HL-60/S4 treated with retinoic acid at 250 ng/mL for 4 days and 3 days (cell line): ENCODE measurements around the gene SLC15A3.
"Not testable (repeated sequence)": the region's sequence is repeated elsewhere in the genome, so short reads cannot be mapped to it uniquely, and the experiment has no call there.

Source experiments
- in situ Hi-C: fragments of 300-500 bp; cut with MboI; formaldehyde crosslinking; loops from 2 replicates; pipeline ENCODE4 v1.7.0; 2022; ENCODE audit warnings: low sequenced_read_pairs

The SLC15A3 gene

GRCh38 chr11:60977224-60977623 lies 25.2 kb upstream of the SLC15A3 start:
- in situ Hi-C loops: no loop called here

GRCh38 chr11:60974726-60975125 lies 22.8 kb upstream of the SLC15A3 start:
- in situ Hi-C loops: no loop called here

GRCh38 chr11:60974316-60974715 lies 22.3 kb upstream of the SLC15A3 start:
- in situ Hi-C loops: not testable (repeated sequence)

- in situ Hi-C loops: no loop called here
These were observed 21.7 kb upstream of the SLC15A3 start for GRCh38 chr11:60973699-60974098.

- in situ Hi-C loops: no loop called here
These were observed 20.4 kb upstream of the SLC15A3 start for GRCh38 chr11:60972182-60973030.

GRCh38 chr11:60971520-60971919 lies 19.5 kb upstream of the SLC15A3 start, which contains the start of gene CD6:
TSS of gene CD6 (plus strand) at chr11:60971680. CDS start at chr11:60971866, 186 bp downstream.
- in situ Hi-C loops: no loop called here

GRCh38 chr11:60970890-60971289 lies 18.9 kb upstream of the SLC15A3 start:
- in situ Hi-C loops: no loop called here

GRCh38 chr11:60970369-60970774 lies 18.4 kb upstream of the SLC15A3 start:
- in situ Hi-C loops: no loop called here

- in situ Hi-C loops: no loop called here
These were observed 16.2 kb upstream of the SLC15A3 start for GRCh38 chr11:60968223-60968622.

GRCh38 chr11:60966890-60967289 lies 14.9 kb upstream of the SLC15A3 start:
- in situ Hi-C loops: no loop called here

- in situ Hi-C loops: no loop called here
These were observed 12.8 kb upstream of the SLC15A3 start for GRCh38 chr11:60964801-60965200.

GRCh38 chr11:60960405-60960804 lies 8.4 kb upstream of the SLC15A3 start:
- in situ Hi-C loops: no loop called here

- in situ Hi-C loops: no loop called here
These were observed 7.5 kb upstream of the SLC15A3 start for GRCh38 chr11:60959431-60959830.

- in situ Hi-C loops: no loop called here
These were observed 5.2 kb upstream of the SLC15A3 start for GRCh38 chr11:60957188-60957587.

GRCh38 chr11:60955571-60955970 lies 3.6 kb upstream of the SLC15A3 start:
- in situ Hi-C loops: no loop called here

GRCh38 chr11:60954421-60954820 lies 2.4 kb upstream of the SLC15A3 start:
- in situ Hi-C loops: no loop called here

- in situ Hi-C loops: no loop called here
These were observed 1.8 kb upstream of the SLC15A3 start for GRCh38 chr11:60953781-60954180.

- in situ Hi-C loops: no loop called here
These were observed 780 bp upstream of the SLC15A3 start for GRCh38 chr11:60952742-60953170.

- in situ Hi-C loops: no loop called here
These were observed 421 bp downstream of the SLC15A3 start for GRCh38 chr11:60951606-60951903.

GRCh38 chr11:60950933-60951605 lies 907 bp downstream of the SLC15A3 start:
- in situ Hi-C loops: no loop called here

GRCh38 chr11:60950024-60950423 lies 2.0 kb downstream of the SLC15A3 start:
- in situ Hi-C loops: no loop called here

GRCh38 chr11:60948250-60948649 lies 3.7 kb downstream of the SLC15A3 start:
- in situ Hi-C loops: no loop called here
